GM21737 (cell line): Measurements from ENCODE around the gene MAPK8IP3.
"Not testable (repeated sequence)": the region's sequence is repeated elsewhere in the genome, so short reads cannot be mapped to it uniquely, and the experiment has no call there.

Source experiments
- ATAC-seq: cut with Tn5 transposase; IDR thresholded peaks from one replicate; pipeline ENCODE4 v1.9.1; 2021; ENCODE audit warnings: mild to moderate bottlenecking, moderate library complexity; ENCODE audit not compliant: unreplicated experiment

MAPK8IP3 gene

DNA sequence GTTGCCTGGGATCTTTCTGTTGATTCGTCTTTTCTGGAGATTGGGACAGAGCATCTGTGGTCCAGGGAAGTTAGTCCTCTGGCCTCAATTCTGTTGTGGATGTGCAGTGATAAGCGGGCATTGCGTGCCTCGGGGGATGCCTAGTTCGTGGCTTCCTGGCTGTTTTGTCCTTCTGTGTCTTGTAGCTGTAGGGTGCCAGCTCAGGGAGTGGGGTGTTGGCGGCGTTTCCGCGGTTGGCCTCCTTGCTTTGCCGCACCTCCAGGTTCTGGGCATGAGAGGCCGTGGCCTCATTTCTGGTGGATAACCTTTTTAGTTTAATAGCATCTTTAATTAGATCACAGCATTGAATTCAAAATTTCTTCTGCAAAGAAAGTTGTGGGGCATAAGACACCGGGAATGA, 29.3 kb upstream of the MAPK8IP3 start:
- no peak for ATAC-seq

DNA sequence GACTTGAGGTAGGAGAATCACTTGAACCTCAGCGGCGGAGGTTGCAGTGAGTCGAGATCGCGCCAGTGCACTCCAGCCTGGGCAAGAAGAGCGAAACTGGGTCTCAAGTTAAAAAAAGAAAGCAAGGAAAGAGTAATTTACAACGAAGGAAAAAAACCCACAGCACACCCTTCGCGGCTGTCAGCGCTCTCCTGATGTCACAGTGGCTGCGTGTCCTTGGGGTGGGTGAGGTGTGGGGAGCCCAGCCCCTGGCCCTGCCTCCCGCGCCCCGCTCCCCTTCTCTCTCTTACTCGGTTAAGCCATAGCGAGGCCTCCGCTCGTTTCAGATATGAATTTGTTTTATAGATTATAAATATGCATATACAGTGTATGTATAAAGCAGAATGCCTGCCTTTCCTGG, 28.7 kb upstream of the MAPK8IP3 start:
- ATAC-seq: no peak

- peak; percentile 92 for ATAC-seq
Measured at GRCh38 chr16:1677942-1678499, 28.0 kb upstream of the MAPK8IP3 start, which contains the start of gene JPT2. JPT2 (plus strand) TSS chr16:1678279; CDS start chr16:1678313, 34 bp downstream.

GRCh38 chr16:1678500-1679098, 27.4 kb upstream of the MAPK8IP3 start:
- no peak for ATAC-seq

GRCh38 chr16:1680361-1680760, 25.6 kb upstream of the MAPK8IP3 start:
- no peak for ATAC-seq

GRCh38 chr16:1681032-1681431, 25.0 kb upstream of the MAPK8IP3 start:
- ATAC-seq: no peak

GRCh38 chr16:1687427-1688316, 18.3 kb upstream of the MAPK8IP3 start:
- no peak for ATAC-seq

DNA sequence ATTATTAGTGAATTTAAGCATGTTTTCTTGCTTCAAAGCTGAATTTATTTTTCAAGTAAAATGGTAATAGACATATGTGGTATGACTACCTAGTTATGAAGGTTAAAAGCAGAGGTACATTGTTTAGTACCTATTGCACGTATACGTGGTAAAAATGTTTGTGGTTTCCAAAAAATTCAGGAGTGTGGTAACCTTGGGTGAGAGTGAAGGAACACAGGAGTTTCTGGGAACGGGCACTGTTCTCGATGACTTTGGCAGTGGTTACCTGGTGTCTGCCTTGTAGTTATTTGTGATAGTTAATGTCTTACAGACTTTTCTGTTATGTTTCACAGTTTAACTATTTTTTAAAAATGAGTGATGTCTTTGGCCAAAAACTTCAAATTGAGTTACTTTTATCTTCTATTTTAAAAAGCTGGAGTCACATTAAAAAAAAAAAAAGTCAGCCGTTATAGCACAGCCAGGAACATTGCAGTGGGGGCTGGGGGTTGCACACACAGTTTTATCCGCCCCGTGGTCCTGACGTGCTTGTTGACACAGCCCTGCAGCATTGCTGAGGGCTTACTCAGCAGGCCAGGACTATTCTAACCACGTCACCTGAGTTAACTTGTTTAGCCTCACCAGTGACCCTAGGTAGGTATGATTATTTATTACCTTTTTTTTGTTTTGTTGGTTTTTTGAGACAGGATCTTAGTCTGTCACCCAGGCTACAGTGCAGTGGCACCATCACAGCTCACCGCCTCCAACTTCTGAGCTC, 17.0 kb upstream of the MAPK8IP3 start:
- no peak for ATAC-seq

DNA sequence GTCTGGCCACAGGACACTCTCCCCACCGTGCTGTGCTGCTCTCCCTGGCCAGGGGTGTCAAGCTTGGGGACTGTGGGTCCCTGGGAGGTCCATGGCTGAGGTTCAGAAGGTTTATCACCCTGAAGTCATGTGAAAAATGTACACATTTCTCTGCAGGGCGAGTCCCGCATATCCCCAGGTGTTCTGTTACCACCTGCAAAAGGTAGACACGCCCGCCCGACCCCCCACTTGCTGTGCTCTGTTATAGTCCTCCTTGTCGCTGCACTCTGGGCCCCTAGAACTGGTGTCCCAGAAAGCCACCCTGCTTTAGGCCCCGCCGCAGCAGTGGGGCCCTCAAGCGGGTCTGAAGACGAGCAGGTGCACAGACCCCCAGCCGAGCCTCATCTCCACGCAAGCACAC, 16.1 kb upstream of the MAPK8IP3 start:
- no peak for ATAC-seq

DNA sequence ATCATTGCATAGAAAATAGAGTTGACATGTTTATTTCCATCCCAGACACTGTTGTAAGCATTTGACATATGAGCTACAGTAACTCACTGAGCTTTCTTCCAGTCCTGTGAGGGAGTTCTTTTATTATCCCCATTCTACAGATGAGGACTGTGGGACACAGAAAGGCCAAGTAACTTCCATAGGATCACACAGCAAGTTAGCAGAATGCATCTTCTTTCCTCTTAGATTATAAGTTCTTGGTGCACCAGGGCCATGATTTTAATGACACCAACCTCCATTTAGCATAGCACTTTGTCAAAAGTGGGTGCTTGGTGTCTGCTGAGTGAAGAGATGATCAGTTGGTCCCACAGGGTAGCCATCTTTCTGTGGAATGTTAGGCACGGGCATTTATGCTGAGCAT, 15.2 kb upstream of the MAPK8IP3 start:
- ATAC-seq: no peak

DNA sequence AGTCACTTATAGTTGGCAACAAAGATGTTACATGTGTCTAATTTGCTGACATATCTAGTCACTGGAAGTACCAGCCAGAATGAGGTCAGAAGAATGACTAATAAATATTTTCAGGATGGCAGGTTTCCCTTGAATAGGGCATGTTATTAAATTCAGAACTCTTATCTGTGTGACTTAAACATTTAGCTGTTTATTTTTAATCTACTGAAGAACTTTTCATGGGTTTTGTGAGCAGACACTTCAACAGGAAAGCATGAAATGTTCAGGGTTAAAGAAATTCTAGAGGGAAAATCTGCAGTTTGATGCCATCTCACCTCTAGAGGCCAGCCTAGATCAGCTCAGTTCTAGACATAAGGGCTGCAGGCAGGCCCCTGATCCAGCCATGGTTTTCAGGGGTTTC, 14.7 kb upstream of the MAPK8IP3 start:
- no peak for ATAC-seq

GRCh38 chr16:1691956-1692355, 14.0 kb upstream of the MAPK8IP3 start:
- no peak for ATAC-seq

DNA sequence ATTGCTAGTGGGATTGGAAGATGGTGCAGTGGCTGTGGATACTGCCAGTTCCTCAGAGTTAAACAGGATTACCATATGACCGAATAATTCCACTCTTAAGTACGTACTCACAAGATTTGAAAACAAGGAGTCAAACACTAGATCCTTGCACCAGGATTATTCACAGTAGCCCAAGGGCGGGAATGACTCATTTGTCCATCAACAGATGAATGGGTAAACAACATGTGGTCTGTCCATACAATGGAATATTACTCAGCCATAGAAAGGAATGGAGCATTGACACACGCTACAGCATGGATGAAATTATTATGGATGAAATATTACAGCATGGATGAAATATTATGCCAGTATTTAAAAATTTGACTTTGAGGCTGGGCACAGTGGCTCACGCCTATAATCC, 9.1 kb upstream of the MAPK8IP3 start:
- ATAC-seq: no peak

DNA sequence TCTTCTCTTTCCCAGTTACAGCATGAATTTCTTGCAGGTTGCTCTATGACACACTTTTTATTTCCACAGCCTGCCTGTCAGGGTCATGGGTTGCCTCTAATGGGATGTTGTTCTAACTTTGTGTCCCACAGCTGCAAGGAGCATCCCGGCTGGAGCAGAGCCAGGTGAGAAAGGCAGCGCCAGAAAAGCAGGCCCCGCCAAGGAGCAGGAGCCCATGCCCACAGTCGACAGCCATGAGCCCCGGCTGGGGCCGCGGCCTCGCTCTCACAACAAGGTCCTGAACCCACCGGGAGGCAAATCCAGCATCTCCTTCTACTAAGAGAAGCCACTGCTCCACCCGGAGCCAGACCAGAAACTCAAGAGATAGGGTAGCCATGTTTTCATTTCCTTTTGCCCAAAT, 7.3 kb upstream of the MAPK8IP3 start:
- no peak for ATAC-seq

- ATAC-seq: no peak
Measured at GRCh38 chr16:1700246-1700645, 5.7 kb upstream of the MAPK8IP3 start.

- ATAC-seq: no peak
Measured at GRCh38 chr16:1701216-1701878, 4.6 kb upstream of the MAPK8IP3 start.

DNA sequence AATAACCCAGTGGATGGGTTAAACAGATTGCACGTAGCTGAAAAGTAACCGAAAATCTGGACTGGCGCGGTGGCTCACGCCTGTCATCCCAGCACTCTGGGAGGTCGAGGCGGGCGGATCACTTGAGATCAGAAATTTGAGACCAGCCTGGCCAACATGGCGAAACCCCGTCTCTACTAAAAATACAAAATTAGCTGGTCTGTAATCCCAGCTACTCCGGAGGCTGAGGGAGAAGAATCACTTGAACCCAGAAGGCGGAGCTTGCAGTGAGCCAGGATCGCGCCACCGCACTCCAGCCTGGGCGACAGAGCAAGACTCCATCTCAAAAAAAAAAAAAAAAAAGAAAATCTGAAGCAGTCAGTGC, 689 bp upstream of the MAPK8IP3 start:
- ATAC-seq: not testable (repeated sequence)

GRCh38 chr16:1706386-1707192, 594 bp downstream of the MAPK8IP3 start:
- peak; percentile 20 for ATAC-seq

DNA sequence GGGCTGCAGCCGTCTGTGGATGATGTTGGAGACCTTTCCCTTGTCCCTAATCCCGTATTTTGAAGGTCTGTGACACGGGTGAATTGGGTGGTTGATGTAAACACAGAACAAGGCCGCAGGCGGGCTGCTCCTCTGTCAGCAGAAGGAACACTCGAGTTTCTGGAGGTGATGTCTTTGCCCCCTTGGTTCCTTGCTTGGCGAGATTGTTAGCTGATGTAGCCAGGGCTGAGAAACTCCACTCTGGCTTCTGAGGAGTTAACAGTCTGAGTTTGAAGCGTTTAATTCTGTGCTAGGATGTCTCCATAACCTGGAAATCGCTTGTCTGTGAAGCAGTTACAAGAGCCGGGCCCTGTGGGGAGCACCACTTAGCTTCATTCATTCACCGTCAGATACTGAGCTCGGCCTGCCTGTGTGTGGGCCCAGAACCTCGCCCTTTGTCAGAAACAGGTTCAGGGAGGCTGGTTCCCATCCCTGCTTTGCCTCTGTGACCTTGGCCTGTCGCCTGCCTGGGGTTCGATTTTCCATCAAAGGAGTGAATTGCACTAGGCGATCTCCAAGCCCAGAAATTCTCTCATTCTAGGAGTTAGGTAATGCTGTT, 1.3 kb downstream of the MAPK8IP3 start:
- ATAC-seq: no peak
